HG03354 (cell line): ENCODE measurements around the gene SMYD4.
"Not testable (repeated sequence)": the region's sequence is repeated elsewhere in the genome, so short reads cannot be mapped to it uniquely, and the experiment has no call there.

Experiments used
- ATAC-seq: cut with Tn5 transposase; IDR thresholded peaks from one replicate; pipeline ENCODE4 v1.9.1; 2021; ENCODE audit warnings: mild to moderate bottlenecking; ENCODE audit not compliant: unreplicated experiment, poor library complexity, severe bottlenecking

Gene SMYD4

GRCh38 chr17:1829592-1830257 is at the start of gene SMYD4, which contains the start of gene RPA1:
Gene SMYD4, minus strand, starts transcription at chr17:1829902. Its CDS starts 1,908 bp downstream, at chr17:1827994.
Gene RPA1, plus strand, starts transcription at chr17:1830005. Its CDS starts 89 bp downstream, at chr17:1830094.
- peak; percentile 82 for ATAC-seq

- no peak for ATAC-seq
These were observed 48.9 kb upstream of the SMYD4 start for GRCh38 chr17:1878419-1879121.

- no peak for ATAC-seq
These were observed 45.9 kb upstream of the SMYD4 start for GRCh38 chr17:1875597-1875996.

- no peak for ATAC-seq
These were observed 43.7 kb upstream of the SMYD4 start for GRCh38 chr17:1873418-1873817.

- ATAC-seq: no peak
These were observed 43.3 kb upstream of the SMYD4 start for GRCh38 chr17:1872976-1873375.

- ATAC-seq: no peak
These were observed 42.6 kb upstream of the SMYD4 start for GRCh38 chr17:1872254-1872653.

GRCh38 chr17:1871756-1872155 is 42.1 kb upstream of the SMYD4 start:
- no peak for ATAC-seq

GRCh38 chr17:1870592-1870991 is 40.9 kb upstream of the SMYD4 start:
- no peak for ATAC-seq

- ATAC-seq: no peak
These were observed 38.4 kb upstream of the SMYD4 start for GRCh38 chr17:1868090-1868489.

GRCh38 chr17:1867307-1867706 is 37.6 kb upstream of the SMYD4 start:
- ATAC-seq: no peak

GRCh38 chr17:1865252-1866037 is 35.7 kb upstream of the SMYD4 start:
- no peak for ATAC-seq

GRCh38 chr17:1861391-1862010 is 31.8 kb upstream of the SMYD4 start:
- no peak for ATAC-seq

GRCh38 chr17:1860978-1861377 is 31.3 kb upstream of the SMYD4 start:
- no peak for ATAC-seq

GRCh38 chr17:1856462-1856861 is 26.8 kb upstream of the SMYD4 start:
- ATAC-seq: not testable (repeated sequence)

GRCh38 chr17:1853698-1854097 is 24.0 kb upstream of the SMYD4 start:
- no peak for ATAC-seq

- ATAC-seq: no peak
These were observed 22.6 kb upstream of the SMYD4 start for GRCh38 chr17:1852327-1852726.

- ATAC-seq: no peak
These were observed 17.5 kb upstream of the SMYD4 start for GRCh38 chr17:1847191-1847590.

- ATAC-seq: no peak
These were observed 14.2 kb upstream of the SMYD4 start for GRCh38 chr17:1843947-1844346.

GRCh38 chr17:1839516-1839915 is 9.8 kb upstream of the SMYD4 start:
- ATAC-seq: no peak
